ENCODE results near the gene SIGLEC9.

SIGLEC9 gene

DNA sequence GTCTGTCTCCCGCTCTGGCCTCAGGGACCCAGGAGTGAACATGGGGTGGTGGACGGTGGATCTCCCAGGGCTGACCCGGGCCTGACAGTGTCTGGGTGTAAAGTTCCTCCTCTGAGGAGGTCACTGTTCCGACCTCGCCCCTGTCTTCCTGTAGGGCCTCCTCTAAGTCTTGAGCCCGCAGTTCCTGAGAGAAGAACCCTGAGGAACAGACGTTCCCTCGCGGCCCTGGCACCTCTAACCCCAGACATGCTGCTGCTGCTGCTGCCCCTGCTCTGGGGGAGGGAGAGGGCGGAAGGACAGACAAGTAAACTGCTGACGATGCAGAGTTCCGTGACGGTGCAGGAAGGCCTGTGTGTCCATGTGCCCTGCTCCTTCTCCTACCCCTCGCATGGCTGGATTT lies at the start of gene SIGLEC9:
TSS of gene SIGLEC9 (plus strand) at position 178 of the 400 bp plus-strand sequence. CDS start at position 247, 69 bp downstream.
- Histone ChIP-seq H3K4me3 (ENCODE audit: low read depth in 1 of 2, low read length in 2 of 2) (peak within 1 kb of the TSS; percentile 21 to 38), H3K4me1 (ENCODE audit: control insufficient read depth in 1 of 2, insufficient read depth in 2 of 2, low read length in 2 of 2) (peaks cover 0 to 3% of the 10 kb centered on the region in 2 donors), H3K9me3 (ENCODE audit: control insufficient read depth in 1 of 2, low read length in 2 of 2) (no peaks in the 10 kb centered on the region), H3K27me3 (ENCODE audit: low read depth, low read length) (no peaks in the 10 kb centered on the region), H3K36me3 (ENCODE audit: control insufficient read depth in 1 of 2, insufficient read depth in 2 of 2, low read length in 2 of 2) (no peaks in the 10 kb centered on the region), H3K27ac (ENCODE audit: low read length) (peak within 1 kb of the TSS; percentile 23)

DNA sequence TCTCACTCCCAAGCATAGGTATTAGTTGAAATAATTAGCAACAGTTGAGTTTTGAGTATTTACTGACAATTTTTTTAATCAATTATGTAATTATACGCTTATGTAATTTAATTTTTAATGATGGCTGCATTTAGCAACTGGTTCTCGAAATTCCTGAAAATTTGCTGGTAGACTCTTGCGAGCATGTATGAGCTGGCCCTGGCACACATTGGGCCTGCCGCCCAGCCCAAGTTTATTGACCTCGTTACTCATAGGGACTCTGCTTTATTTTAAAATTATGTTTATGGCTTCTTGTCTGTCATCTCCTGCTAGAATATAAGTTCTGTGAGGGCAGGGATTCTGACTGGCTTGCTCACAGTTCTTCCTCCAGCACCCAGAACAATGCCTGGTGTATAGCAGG lies 48.7 kb upstream of the SIGLEC9 start:
- H3K9me3 ChIP-seq (ENCODE audit: control insufficient read depth in 1 of 2, low read length in 2 of 2), result peaks cover 0 to 6% of the 10 kb centered on the region in 2 donors
- H3K36me3 ChIP-seq (ENCODE audit: control insufficient read depth in 1 of 2, insufficient read depth in 2 of 2, low read length in 2 of 2), result no peaks in the 10 kb centered on the region
- H3K27me3 ChIP-seq (ENCODE audit: low read depth, low read length), result no peaks in the 10 kb centered on the region
- H3K4me1 ChIP-seq (ENCODE audit: control insufficient read depth in 1 of 2, insufficient read depth in 2 of 2, low read length in 2 of 2), result no peaks in the 10 kb centered on the region
- no peak overlapping the region for H3K4me3 ChIP-seq (ENCODE audit: low read depth in 1 of 2, low read length in 2 of 2)
- no peak overlapping the region for H3K27ac ChIP-seq (ENCODE audit: low read length)

DNA sequence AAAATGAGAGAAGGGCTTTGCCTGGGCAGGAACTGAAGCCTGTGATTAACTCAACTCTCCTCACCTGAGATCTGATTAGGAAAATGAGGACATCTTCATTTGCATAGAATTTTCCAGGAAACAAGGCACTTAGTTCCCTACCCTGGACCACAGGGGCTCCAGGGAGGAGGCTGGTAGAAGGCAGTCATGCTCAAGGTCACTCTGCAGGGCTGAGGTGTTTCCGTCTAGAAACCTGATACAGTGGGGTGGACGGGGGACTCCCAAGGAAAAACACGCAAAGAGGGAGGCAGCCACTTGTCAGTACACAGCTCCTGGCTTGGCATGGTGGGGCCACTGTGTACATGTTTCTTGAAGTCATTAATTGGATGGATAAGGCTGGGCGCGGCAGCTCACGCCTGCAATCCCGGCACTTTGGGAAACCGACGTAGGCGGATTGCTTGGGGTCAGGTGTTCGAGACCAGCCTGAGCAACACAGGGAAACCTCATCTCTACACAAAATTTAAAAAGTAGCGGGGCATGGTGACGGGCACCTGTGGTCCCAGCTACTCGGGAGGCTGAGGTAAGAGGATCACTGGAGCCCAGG lies 48.0 kb upstream of the SIGLEC9 start:
- Histone ChIP-seq H3K4me3 (ENCODE audit: low read depth in 1 of 2, low read length in 2 of 2) (no peak overlapping the region), H3K36me3 (ENCODE audit: control insufficient read depth in 1 of 2, insufficient read depth in 2 of 2, low read length in 2 of 2) (no peaks in the 10 kb centered on the region), H3K9me3 (ENCODE audit: control insufficient read depth in 1 of 2, low read length in 2 of 2) (peaks cover 0 to 6% of the 10 kb centered on the region in 2 donors), H3K4me1 (ENCODE audit: control insufficient read depth in 1 of 2, insufficient read depth in 2 of 2, low read length in 2 of 2) (no peaks in the 10 kb centered on the region), H3K27ac (ENCODE audit: low read length) (no peak overlapping the region), H3K27me3 (ENCODE audit: low read depth, low read length) (no peaks in the 10 kb centered on the region)

DNA sequence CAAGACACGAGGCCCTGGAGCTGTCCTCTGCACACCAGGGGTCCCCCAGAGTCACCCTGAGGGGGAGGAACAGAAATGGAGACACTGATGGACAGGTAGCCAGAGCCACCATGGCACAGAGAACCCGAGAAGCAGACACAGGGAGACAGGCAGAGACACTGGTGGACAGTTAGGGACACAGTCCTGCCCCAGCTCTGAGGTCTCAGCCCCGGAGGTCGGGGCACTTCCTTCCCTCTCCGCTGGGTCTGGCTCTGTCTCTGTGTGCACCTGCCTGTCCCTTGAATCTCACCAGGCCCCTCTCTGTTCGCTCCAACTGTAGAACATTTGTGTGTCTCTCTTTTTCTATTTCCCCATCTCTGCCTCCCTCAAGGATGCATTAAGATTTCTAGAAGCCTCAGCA lies 46.6 kb upstream of the SIGLEC9 start:
- H3K27me3 ChIP-seq (ENCODE audit: low read depth, low read length), result no peaks in the 10 kb centered on the region
- no peak overlapping the region for H3K4me3 ChIP-seq (ENCODE audit: low read depth in 1 of 2, low read length in 2 of 2)
- H3K9me3 ChIP-seq (ENCODE audit: control insufficient read depth in 1 of 2, low read length in 2 of 2), result peaks cover 0 to 6% of the 10 kb centered on the region in 2 donors
- H3K4me1 ChIP-seq (ENCODE audit: control insufficient read depth in 1 of 2, insufficient read depth in 2 of 2, low read length in 2 of 2), result no peaks in the 10 kb centered on the region
- no peaks in the 10 kb centered on the region for H3K36me3 ChIP-seq (ENCODE audit: control insufficient read depth in 1 of 2, insufficient read depth in 2 of 2, low read length in 2 of 2)
- H3K27ac ChIP-seq (ENCODE audit: low read length), result no peak overlapping the region

DNA sequence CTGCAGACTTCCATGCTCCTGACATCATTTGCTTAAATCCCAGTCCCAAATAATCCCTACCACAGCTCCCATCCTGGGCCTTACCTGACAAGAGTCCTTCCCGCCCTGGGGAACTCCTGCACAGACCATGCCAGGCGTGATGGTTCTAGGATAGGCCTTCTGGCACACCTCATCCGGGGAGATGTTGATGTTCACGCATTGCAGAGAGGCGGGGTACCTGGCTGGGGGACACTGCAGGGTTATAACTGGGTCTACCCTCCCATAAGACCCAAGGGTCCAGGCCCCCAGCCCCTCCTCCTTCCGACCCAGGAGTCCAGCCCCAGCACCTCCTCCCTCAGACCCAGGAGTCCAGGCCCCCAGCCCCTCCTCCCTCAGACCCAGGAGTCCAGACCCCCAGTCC lies 46.0 kb upstream of the SIGLEC9 start:
- Histone ChIP-seq H3K36me3 (ENCODE audit: control insufficient read depth in 1 of 2, insufficient read depth in 2 of 2, low read length in 2 of 2) (no peaks in the 10 kb centered on the region), H3K4me3 (ENCODE audit: low read depth in 1 of 2, low read length in 2 of 2) (no peak overlapping the region), H3K9me3 (ENCODE audit: control insufficient read depth in 1 of 2, low read length in 2 of 2) (no peaks in the 10 kb centered on the region), H3K4me1 (ENCODE audit: control insufficient read depth in 1 of 2, insufficient read depth in 2 of 2, low read length in 2 of 2) (no peaks in the 10 kb centered on the region), H3K27ac (ENCODE audit: low read length) (no peak overlapping the region), H3K27me3 (ENCODE audit: low read depth, low read length) (no peaks in the 10 kb centered on the region)

DNA sequence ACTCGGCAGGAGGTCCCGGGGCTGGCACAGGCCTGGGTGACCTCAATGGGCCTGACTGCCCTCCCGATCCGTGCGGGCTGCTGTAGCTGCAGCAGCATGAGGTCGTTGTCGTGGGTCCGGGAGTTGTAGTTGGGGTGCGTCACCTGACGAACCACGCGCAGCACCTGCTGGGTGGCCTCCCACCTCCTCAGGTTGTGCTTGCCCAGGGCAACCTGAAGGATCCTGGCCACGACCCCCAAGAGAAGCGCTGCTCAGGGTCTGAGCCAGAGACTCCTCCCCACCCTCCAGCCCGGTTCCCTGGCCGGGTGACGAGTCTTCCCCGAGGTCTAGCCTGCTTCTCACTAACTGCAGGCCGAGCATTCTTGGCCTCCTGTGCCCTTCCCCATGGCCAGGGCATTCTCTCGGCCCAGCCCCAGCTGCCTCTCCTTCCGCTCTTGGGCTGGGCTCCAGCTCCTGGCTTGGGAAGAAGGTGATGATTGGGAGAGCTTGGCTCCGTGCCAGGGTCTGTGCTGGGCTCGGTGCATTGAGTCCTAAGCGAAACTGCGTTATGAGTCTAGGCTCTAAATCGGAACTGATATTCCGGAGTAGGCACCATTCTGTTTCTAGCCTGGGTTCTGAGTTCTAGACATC lies 45.1 kb upstream of the SIGLEC9 start:
- Histone ChIP-seq H3K27ac (ENCODE audit: low read length) (no peak overlapping the region), H3K4me3 (ENCODE audit: low read depth in 1 of 2, low read length in 2 of 2) (no peak overlapping the region), H3K36me3 (ENCODE audit: control insufficient read depth in 1 of 2, insufficient read depth in 2 of 2, low read length in 2 of 2) (no peaks in the 10 kb centered on the region), H3K9me3 (ENCODE audit: control insufficient read depth in 1 of 2, low read length in 2 of 2) (no peaks in the 10 kb centered on the region), H3K4me1 (ENCODE audit: control insufficient read depth in 1 of 2, insufficient read depth in 2 of 2, low read length in 2 of 2) (no peaks in the 10 kb centered on the region), H3K27me3 (ENCODE audit: low read depth, low read length) (no peaks in the 10 kb centered on the region)

DNA sequence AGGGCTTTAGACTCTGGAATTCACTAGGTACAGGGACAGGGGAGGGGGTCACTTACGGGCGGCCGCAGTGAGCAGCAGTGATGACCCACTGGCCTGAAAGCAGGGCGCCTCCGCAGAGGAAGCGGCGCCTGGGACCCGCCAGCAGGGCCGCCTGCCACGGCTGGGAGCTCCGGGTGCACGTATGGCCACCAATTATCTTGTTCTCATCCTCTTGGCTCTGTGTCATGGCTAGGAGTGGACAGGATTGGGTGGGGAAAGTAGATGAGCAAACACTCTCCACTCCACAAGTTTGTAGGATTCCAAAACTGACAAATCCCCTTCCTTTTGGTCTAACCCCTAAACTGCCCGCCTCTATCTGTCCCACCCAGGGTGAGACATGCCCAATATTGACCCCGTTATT lies 43.2 kb upstream of the SIGLEC9 start:
- Histone ChIP-seq H3K4me3 (ENCODE audit: low read depth in 1 of 2, low read length in 2 of 2) (no peak overlapping the region), H3K4me1 (ENCODE audit: control insufficient read depth in 1 of 2, insufficient read depth in 2 of 2, low read length in 2 of 2) (no peaks in the 10 kb centered on the region), H3K9me3 (ENCODE audit: control insufficient read depth in 1 of 2, low read length in 2 of 2) (no peaks in the 10 kb centered on the region), H3K27me3 (ENCODE audit: low read depth, low read length) (no peaks in the 10 kb centered on the region), H3K27ac (ENCODE audit: low read length) (no peak overlapping the region), H3K36me3 (ENCODE audit: control insufficient read depth in 1 of 2, insufficient read depth in 2 of 2, low read length in 2 of 2) (no peaks in the 10 kb centered on the region)

DNA sequence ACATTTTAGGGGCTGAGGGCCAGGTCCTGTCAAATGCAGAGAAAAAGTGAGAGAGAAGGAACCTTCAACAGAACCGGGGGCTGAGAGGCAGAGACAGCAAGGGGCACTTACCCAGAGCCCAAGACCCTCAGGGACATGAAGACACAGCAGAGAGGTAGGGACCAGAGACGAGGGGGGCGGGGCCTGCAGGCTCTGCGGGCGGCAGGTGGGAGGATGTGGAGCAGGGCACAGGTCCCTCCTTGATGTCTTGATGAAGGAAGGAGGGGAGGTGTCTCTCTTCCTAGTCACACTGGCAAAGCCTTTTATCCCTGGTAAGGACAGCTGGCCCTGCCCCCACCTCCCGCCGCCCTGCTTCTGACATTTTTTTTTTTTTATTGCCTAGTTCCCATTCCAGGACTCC lies 42.1 kb upstream of the SIGLEC9 start, which contains the start of gene KLK14:
TSS of gene KLK14 (minus strand) at position 277 of the 400 bp plus-strand sequence. CDS start at position 4, 273 bp downstream.
- Histone ChIP-seq H3K36me3 (ENCODE audit: control insufficient read depth in 1 of 2, insufficient read depth in 2 of 2, low read length in 2 of 2) (no peaks in the 10 kb centered on the region), H3K27ac (ENCODE audit: low read length) (no peak within 1 kb of the TSS), H3K27me3 (ENCODE audit: low read depth, low read length) (no peaks in the 10 kb centered on the region), H3K4me1 (ENCODE audit: control insufficient read depth in 1 of 2, insufficient read depth in 2 of 2, low read length in 2 of 2) (no peaks in the 10 kb centered on the region), H3K4me3 (ENCODE audit: low read depth in 1 of 2, low read length in 2 of 2) (no peak within 1 kb of the TSS), H3K9me3 (ENCODE audit: control insufficient read depth in 1 of 2, low read length in 2 of 2) (no peaks in the 10 kb centered on the region)

DNA sequence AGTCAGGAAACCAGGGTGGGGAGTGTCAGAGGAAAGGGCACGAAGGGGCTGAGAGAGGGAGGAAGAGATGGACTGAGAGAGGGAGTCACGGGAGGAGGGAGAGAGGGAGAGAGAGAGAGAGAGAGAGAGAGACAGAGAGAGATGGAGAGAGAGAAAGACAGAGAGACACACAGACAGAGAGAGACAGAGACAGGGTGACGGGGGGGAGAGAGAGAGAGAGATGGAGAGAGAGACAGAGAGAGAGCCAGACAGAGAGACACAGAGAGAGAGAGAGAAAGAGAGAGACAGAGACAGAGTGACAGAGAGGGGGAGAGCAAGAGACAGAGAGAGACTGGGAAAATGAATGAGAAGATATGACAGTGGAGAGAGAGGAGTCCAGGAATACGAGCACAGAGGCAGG lies 41.5 kb upstream of the SIGLEC9 start:
- H3K4me3 ChIP-seq (ENCODE audit: low read depth in 1 of 2, low read length in 2 of 2), result no peak overlapping the region
- H3K9me3 ChIP-seq (ENCODE audit: control insufficient read depth in 1 of 2, low read length in 2 of 2), result no peaks in the 10 kb centered on the region
- H3K36me3 ChIP-seq (ENCODE audit: control insufficient read depth in 1 of 2, insufficient read depth in 2 of 2, low read length in 2 of 2), result no peaks in the 10 kb centered on the region
- no peaks in the 10 kb centered on the region for H3K27me3 ChIP-seq (ENCODE audit: low read depth, low read length)
- no peaks in the 10 kb centered on the region for H3K4me1 ChIP-seq (ENCODE audit: control insufficient read depth in 1 of 2, insufficient read depth in 2 of 2, low read length in 2 of 2)
- H3K27ac ChIP-seq (ENCODE audit: low read length), result no peak overlapping the region

DNA sequence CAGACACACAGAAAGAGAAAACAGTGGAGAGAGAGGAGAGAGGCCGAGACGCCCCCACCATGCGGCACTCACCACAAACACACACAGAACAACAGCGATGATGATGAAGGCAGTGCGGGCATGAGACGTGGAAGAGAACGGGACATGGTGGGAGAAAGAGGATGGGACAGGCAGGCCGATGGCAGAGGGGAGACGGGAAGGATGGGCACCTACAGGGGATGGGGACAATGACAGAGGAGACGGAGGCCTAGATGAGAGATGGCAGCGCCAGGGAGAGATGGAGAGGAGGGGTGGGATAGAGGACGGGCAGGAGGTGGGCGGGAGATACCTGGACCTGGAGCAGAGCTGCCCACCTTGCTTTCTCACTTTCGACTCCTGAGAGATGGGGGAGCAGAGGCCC lies 40.9 kb upstream of the SIGLEC9 start:
- H3K4me3 ChIP-seq (ENCODE audit: low read depth in 1 of 2, low read length in 2 of 2), result no peak overlapping the region
- H3K36me3 ChIP-seq (ENCODE audit: control insufficient read depth in 1 of 2, insufficient read depth in 2 of 2, low read length in 2 of 2), result no peaks in the 10 kb centered on the region
- H3K27ac ChIP-seq (ENCODE audit: low read length), result no peak overlapping the region
- H3K27me3 ChIP-seq (ENCODE audit: low read depth, low read length), result no peaks in the 10 kb centered on the region
- H3K4me1 ChIP-seq (ENCODE audit: control insufficient read depth in 1 of 2, insufficient read depth in 2 of 2, low read length in 2 of 2), result no peaks in the 10 kb centered on the region
- no peaks in the 10 kb centered on the region for H3K9me3 ChIP-seq (ENCODE audit: control insufficient read depth in 1 of 2, low read length in 2 of 2)

DNA sequence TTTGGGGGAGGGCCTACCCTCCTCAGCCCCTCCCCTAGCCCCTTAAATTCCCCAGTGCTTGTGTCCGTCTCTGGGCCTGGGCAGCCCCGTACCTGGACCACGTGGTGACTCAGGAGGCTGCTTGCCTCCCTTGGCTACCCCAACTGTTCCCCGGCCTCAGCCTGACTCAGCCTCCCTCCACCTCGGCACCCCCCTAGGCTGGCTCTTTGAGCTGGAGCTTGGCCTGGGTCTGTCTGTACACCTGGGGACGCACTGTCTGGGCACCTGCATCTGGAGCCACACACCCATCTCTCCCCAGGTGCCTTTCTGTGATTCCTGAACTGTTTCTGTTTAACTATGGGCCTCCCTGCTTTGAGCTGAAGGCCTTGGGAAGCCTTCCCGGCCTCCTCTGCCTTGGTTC lies 40.2 kb upstream of the SIGLEC9 start:
- H3K27ac ChIP-seq (ENCODE audit: low read length), result no peak overlapping the region
- H3K4me3 ChIP-seq (ENCODE audit: low read depth in 1 of 2, low read length in 2 of 2), result no peak overlapping the region
- H3K9me3 ChIP-seq (ENCODE audit: control insufficient read depth in 1 of 2, low read length in 2 of 2), result no peaks in the 10 kb centered on the region
- no peaks in the 10 kb centered on the region for H3K36me3 ChIP-seq (ENCODE audit: control insufficient read depth in 1 of 2, insufficient read depth in 2 of 2, low read length in 2 of 2)
- H3K4me1 ChIP-seq (ENCODE audit: control insufficient read depth in 1 of 2, insufficient read depth in 2 of 2, low read length in 2 of 2), result no peaks in the 10 kb centered on the region
- H3K27me3 ChIP-seq (ENCODE audit: low read depth, low read length), result no peaks in the 10 kb centered on the region

Measured in muscle layer of duodenum (tissue), 2 donors.